Measurements from ENCODE around the gene ROBO4. TPM values are rescaled to one million over a fixed set of nuclear protein-coding genes. Genes with fewer than 3 reads are reported as not detected.

Gene ROBO4
- total RNA-seq, 2 experiments from 2014 or later, result not detected

GRCh38 chr11:124835918-124836317, 61.7 kb downstream of the ROBO4 start:
- Mint-ChIP-seq H3K27ac (no peak overlapping the region), H3K4me1 (ENCODE audit: low read depth) (peaks cover 20% of the 10 kb centered on the region), H3K36me3 (ENCODE audit: low read depth) (no peaks in the 10 kb centered on the region), H3K9me3 (no peaks in the 10 kb centered on the region), H3K4me3 (no peak overlapping the region), H3K27me3 (ENCODE audit: low read depth) (peaks cover 39% of the 10 kb centered on the region)
- intact Hi-C loops (cut with micrococcal nuclease), result loop anchor here (2.0 kb wide), 3 partner anchors 41 to 433 kb away; no protein-coding TSS in a partner anchor
- DNase-seq, result no peak
- CTCF ChIA-PET, result interaction anchor here (1.0 to 5.2 kb wide), 12 partner anchors 21 to 306 kb away, joined by 3 to 68 read pairs (median 6); no protein-coding TSS in a partner anchor

- no peaks in the 10 kb centered on the region for H3K9me3 Mint-ChIP-seq
- H3K36me3 Mint-ChIP-seq (ENCODE audit: low read depth), result no peaks in the 10 kb centered on the region
These were observed 63.0 kb downstream of the ROBO4 start for GRCh38 chr11:124834526-124835180.

More at GRCh38 chr11:124834526-124835180, 63.0 kb downstream of the ROBO4 start:
- Mint-ChIP-seq H3K27me3 (ENCODE audit: low read depth) (peaks cover 29% of the 10 kb centered on the region), H3K4me3 (no peak overlapping the region), H3K27ac (no peak overlapping the region), H3K4me1 (ENCODE audit: low read depth) (peaks cover 14% of the 10 kb centered on the region)
- CTCF ChIA-PET, result interaction anchor here (0.6 to 5.2 kb wide), 5 partner anchors 32 to 190 kb away, joined by 3 to 68 read pairs (median 9); no protein-coding TSS in a partner anchor
- DNase-seq, result no peak
- intact Hi-C loops (cut with micrococcal nuclease), result no loop called here

Other genes starting within 250 kb of the ROBO4 start
- 10 to 100 TPM in 1 of 2 experiments, 1 to 10 TPM in 1; 7.8 to 10.8 TPM for gene SIAE, start 224.1 kb downstream of the ROBO4 start, total RNA-seq
- gene SPA17, start 224.0 kb downstream of the ROBO4 start, total RNA-seq, result 1 to 10 TPM; 3.9 to 5.1 TPM
- 10 to 100 TPM; 10.3 to 10.8 TPM for gene NRGN, start 157.9 kb downstream of the ROBO4 start, total RNA-seq
- under 1 TPM; 0.20 to 0.29 TPM for gene VSIG2, start 145.6 kb downstream of the ROBO4 start, total RNA-seq
- 1 to 10 TPM; 1.0 to 1.2 TPM for gene ESAM, start 135.6 kb downstream of the ROBO4 start, total RNA-seq
- 1 to 10 TPM; 3.8 to 4.2 TPM for gene MSANTD2, start 97.5 kb downstream of the ROBO4 start, total RNA-seq
- 10 to 100 TPM; 24.2 to 24.5 TPM for gene ROBO3, start 32.4 kb downstream of the ROBO4 start, total RNA-seq
- gene HEPN1, start 21.4 kb upstream of the ROBO4 start, total RNA-seq, result not detected
- gene HEPACAM, start 38.2 kb upstream of the ROBO4 start, total RNA-seq, result not detected
- gene CCDC15, start 56.3 kb upstream of the ROBO4 start, total RNA-seq, result 1 to 10 TPM; 6.1 to 7.3 TPM
- under 1 TPM; 0.57 to 0.67 TPM for gene SLC37A2, start 165.4 kb upstream of the ROBO4 start, total RNA-seq
- 10 to 100 TPM; 11.5 to 12.6 TPM for gene TMEM218, start 213.8 kb upstream of the ROBO4 start, total RNA-seq

Measured in activated naive CD4-positive, alpha-beta T cell treated with anti-CD3 and anti-CD28 coated beads for 36 hours (primary cell).